LNCAP (cell line): ENCODE data around the gene EEIG1.

ENCODE experiments used
- CTCF ChIP-seq: fragments of 450-650 bp; IDR thresholded peaks from 2 replicates; pipeline ENCODE4 v1.5.1; 2017; ENCODE audit warnings: mild to moderate bottlenecking

Gene EEIG1

GRCh38 chr9:127972236-127972871, 8.4 kb downstream of the EEIG1 start:
- no peak for TF ChIP-seq CTCF

GRCh38 chr9:127971357-127972235, 9.2 kb downstream of the EEIG1 start:
- no peak for TF ChIP-seq CTCF

GRCh38 chr9:127970401-127971313, 10.1 kb downstream of the EEIG1 start:
- TF ChIP-seq CTCF = no peak

- no peak for TF ChIP-seq CTCF
Measured at GRCh38 chr9:127968700-127969383, 11.9 kb downstream of the EEIG1 start.

- no peak for TF ChIP-seq CTCF
Measured at GRCh38 chr9:127968042-127968441, 12.7 kb downstream of the EEIG1 start.

GRCh38 chr9:127967151-127967809, 13.5 kb downstream of the EEIG1 start:
- TF ChIP-seq CTCF = no peak
